Stimulated activated CD8-positive, alpha-beta memory T cell treated with anti-CD3 and anti-CD28 coated beads, Interleukin-12 subunit alpha, Interleukin-12 subunit beta, amount 100 ng/mL, for 1 hour (primary cell): Measurements from ENCODE around the gene PUS3.

Experiments
- DNase-seq: peaks from one replicate; pipeline ENCODE4 v3.0.0-alpha.2; 2020; ENCODE audit warnings: low read depth

PUS3 gene, protein sequence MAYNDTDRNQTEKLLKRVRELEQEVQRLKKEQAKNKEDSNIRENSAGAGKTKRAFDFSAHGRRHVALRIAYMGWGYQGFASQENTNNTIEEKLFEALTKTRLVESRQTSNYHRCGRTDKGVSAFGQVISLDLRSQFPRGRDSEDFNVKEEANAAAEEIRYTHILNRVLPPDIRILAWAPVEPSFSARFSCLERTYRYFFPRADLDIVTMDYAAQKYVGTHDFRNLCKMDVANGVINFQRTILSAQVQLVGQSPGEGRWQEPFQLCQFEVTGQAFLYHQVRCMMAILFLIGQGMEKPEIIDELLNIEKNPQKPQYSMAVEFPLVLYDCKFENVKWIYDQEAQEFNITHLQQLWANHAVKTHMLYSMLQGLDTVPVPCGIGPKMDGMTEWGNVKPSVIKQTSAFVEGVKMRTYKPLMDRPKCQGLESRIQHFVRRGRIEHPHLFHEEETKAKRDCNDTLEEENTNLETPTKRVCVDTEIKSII

DNA sequence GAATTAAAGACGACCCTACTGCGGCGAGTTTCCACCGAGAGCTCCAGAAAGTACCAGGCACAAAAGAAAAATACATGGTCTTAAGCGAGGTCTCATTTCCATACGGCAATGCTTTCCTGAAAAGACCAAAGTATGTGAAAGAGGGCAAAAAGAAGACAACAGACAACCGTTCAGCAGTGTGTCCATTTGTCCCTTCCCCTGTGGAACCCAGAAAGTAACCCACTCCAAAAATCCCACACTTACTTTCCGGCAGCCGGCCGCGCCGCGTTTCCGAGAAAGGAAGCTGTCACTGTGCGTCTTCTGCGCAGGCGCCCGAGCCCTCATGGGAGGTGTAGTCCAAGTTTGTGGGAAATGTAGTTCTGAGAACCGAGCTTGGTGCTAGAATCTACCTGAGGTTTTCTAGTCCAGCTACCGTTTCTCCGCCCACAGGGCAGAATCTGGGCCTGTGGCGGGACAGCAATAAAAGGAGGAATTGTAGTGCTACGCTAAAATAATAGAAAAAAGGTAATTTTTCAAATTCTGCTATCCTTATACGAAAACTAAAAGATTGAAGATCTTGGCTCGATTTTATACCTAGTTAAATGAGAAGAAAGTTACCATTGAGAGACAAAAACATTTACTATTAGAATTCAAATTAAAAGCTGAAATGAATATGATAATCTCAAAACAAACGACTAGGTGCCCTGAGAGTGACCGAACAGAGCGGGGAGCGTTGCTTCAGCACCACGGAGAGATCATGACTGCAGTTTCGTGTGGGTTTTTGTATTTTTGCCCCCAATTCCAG is at the start of gene PUS3:
Gene PUS3 (minus strand): TSS at position 280 of the 784 bp plus-strand sequence. CDS start 6,922 bp downstream, outside the sequence.
- DNase-seq: peak; percentile 76

GRCh38 chr11:125952559-125952958 is 49.6 kb upstream of the PUS3 start:
- no peak for DNase-seq

DNA sequence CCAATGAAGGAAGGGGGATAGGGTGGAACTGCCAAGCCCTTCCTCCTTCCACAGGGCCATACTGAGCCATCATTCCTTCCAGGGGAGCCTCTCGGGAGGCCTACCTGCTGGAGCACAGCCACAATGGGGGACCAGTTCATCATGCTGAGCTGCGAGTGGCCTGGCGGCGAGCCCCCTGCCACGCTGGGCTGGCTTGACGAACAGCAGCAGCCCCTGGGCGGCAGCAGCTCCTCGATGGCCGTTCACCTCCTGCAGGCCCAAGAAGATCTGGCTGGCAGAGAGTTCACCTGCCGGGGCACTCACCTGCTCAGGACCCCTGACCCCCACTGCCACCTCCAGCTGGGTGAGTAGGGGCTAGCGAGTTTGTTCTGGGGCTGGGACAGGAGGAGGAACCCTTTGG is 48.7 kb upstream of the PUS3 start:
- no peak for DNase-seq

DNA sequence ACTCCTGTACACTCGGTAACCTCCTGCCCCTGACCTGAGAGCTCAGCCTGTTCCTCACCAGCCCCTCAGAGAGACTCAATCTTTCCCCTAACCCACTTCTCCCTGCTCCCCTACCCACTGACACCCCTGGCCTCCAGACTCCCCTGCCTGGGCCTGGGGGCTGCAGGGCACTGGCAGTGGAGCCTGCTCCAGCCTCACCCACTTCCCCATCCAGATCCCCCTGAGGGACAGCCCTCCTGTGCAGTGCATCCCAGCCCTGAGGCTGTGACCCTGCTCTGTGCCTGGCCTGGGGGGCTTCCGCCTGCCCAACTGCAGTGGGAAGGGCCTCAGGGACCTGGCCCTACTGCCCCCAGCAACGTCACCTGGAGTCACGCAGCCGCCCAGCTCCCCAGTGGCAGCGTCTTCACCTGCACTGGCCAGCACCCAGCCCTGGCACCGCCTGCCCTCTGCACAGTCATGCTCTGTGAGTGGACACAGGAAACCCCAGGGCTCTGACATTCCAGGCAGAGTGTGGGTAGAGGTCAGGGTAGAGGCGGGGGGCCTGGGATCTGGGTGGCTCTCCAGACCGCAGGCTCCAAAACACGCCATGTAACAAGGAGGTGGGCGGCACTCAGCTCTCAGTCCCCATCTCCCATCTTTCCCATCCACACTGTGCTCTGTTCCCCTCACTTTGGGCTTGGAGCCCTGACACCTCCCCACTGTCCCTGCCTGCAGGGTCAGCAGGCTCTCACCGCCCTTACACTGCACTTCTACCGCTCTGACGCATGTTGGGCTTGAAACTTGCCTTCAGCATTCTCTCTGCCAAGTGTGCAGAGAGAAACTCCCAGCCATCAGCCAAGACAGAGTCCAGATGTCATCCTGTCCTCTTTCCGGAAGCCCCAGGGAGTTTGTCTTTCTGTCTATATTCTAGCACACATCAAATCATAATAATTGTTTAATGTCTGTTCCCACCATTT is 48.0 kb upstream of the PUS3 start:
- DNase-seq: no peak

- DNase-seq: no peak
Observed at GRCh38 chr11:125950178-125950490, 47.1 kb upstream of the PUS3 start.

- no peak for DNase-seq
Observed at GRCh38 chr11:125949271-125950177, 46.5 kb upstream of the PUS3 start.

GRCh38 chr11:125948278-125949051 is 45.5 kb upstream of the PUS3 start:
- no peak for DNase-seq

DNA sequence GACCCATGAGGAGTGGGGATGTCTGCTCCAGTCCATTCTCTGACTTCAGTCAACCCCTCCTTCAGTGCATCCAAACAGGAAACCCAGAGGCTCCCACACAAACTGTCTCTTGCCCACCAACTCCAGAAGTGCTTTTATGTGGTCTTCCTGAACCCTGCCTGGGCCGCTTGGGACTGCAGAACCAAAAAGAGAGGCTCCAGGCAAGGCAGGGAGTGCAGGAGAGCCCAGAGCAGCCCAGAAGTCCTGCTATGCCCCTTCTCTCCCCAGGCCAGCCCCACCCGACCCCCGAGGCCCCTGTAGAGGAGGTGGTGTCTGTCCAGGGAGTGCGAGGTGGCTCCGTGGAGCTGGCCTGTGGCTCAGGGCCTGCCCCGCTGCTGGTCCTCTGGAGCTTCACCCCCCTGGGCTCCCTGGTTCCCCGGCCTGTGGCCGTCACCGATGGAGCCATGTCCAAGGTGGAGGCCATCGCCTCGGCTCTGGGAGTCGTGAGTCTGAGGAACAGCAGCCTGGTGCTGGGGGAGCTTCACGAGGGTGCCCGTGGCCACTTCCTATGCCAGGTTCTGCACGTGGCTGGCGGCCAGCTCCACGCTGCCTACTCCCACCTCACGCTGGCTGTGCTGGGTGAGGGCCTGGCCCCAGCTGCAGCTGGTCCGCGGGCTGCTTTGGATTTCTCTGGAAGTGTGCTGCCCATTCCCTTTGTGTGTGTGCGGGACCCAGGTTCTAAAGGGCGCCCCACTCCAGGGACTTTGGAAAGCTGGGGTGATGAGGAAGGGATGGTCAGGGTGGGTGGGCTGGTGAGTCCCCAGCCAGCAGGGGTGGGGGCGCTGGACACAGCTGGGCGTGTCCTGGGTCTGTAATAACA is 44.6 kb upstream of the PUS3 start:
- no peak for DNase-seq

GRCh38 chr11:125946712-125947418 is 43.9 kb upstream of the PUS3 start:
- DNase-seq: no peak

GRCh38 chr11:125945797-125946520 is 43.0 kb upstream of the PUS3 start, which contains the start of gene VSIG10L2:
VSIG10L2 (plus strand) TSS chr11:125946044; CDS start chr11:125946056, 12 bp downstream.
- no peak for DNase-seq

- DNase-seq: no peak
Observed at GRCh38 chr11:125945011-125945796, 42.2 kb upstream of the PUS3 start.

DNA sequence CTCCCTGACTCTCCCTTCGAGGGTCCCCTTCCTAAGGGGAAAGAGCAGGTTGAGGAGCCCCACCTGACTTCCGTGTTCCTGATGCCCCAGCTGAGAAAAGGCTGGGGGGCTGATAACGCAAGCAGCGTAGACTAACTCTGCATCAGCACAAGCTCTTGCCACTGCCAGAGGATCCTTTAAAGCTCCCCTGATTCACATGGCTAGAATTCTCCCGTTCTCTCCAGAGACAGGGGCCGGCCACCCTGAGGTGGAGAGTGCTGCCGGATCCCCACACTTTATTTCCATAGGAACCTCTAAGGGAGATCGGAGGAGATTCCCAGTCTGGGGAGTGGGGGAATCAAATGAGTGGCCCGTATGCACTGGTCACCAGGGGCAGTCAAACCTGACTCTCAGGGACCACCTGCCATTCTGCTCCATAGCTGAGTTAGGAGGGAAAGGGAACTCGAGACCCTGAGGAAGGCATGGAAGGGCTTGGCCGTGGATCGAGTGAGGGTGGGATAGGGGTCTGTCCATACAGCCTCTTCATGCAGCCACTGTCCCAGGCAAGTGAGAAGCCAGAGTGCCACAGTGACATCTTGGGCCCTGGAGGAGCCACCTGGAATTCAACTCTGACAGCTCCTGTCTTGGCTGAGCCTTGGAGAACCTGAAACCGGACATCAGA is 41.5 kb upstream of the PUS3 start:
- no peak for DNase-seq

DNA sequence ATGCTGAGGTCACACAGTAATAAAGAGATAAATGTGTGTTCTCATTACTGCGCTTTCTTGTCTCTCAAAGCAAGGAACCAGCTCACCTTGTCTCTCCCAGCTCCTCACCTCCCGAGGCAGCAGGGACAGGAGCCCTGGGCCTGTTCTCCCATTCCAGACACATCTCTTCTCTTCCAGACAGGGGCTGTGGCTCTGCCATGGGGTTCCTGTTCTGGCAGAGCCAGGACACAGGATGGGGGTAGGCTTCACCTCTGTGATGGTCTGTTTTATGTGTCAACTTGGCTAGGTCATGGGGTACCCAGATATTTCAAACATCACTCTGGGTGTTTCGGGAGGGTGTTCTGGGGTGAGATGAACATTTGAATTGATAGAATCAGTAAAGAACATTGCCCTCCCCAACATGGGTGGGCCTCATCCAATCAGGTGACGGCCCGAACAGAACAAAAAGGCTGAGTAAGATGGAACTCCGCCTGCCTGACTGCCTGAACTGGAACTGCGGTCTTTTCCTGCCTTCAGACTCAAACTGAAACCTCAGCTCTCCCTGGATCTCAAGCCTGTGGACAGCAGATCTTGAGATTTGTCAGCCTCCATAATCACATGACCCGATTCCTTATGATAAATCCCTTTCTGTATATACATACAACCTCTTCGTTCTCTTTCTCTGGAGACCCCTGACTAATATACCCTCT is 40.8 kb upstream of the PUS3 start:
- DNase-seq: no peak

DNA sequence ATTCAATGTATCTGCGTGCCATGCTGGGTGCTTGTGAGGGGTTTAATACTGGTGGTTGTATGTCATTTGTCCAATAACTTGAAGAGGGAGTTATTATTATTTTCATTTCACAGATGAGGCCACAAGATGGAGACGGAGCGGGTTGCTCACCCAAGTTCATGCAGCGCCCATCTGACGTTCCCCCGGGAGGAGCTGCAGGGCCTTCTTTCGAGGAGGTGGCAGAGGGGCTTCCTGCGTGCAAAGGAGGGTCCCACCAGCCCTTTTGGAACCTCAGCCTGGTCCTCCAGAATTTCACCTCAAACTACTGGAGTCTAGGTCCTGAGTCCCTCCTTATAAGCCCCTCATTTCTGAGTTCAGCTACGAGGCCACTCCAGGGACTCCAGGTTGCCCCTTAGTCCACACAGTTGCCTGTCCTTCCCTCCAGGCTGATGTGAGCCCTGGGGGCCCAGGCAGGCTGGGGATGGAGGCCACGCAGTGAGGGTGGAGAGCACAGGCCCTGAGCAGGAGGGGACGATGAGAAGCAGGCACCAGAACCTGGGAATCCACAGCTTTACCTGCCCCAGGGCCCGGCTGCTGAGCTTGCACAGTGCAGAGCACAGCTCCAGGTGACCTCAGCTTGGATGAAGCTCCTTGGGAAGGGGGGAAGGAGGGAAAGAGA is 39.9 kb upstream of the PUS3 start:
- no peak for DNase-seq
